ACHN (cell line): ENCODE data around the gene PKNOX1.
"Not testable (repeated sequence)": the region's sequence is repeated elsewhere in the genome, so short reads cannot be mapped to it uniquely, and the experiment has no call there.

Experiments
- DNase-seq: peaks from one replicate; pipeline ENCODE4 v3.0.0-alpha.2; 2015
- in situ Hi-C: cut with HindIII; loops from 2 replicates; pipeline ENCODE4 v1.10.0; 2017; ENCODE audit warnings: low sequenced_read_pairs, low pct_ligation_motif_present, low pct_unique_long_range_greater_than_20kb

Gene PKNOX1

GRCh38 chr21:42980312-42981213, 6.2 kb downstream of the PKNOX1 start:
- no peak for DNase-seq
- in situ Hi-C loops: no loop called here

DNA sequence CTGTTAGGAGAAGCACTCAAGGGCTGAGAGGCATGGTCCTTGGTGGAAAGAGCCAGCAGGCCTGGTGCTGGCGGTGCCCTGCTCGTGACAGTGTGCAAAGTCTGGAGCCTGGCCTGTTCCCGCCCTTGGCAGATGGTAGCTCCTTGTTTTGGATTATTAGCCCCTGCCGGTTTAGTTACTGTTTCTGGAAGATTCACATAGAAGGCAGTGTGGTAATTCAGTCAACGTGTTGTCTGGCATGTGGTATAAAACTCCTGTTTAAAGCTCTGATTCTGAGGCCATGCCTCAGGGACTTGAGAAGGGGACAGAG, 6.8 kb downstream of the PKNOX1 start:
- in situ Hi-C loops: no loop called here
- no peak for DNase-seq

DNA sequence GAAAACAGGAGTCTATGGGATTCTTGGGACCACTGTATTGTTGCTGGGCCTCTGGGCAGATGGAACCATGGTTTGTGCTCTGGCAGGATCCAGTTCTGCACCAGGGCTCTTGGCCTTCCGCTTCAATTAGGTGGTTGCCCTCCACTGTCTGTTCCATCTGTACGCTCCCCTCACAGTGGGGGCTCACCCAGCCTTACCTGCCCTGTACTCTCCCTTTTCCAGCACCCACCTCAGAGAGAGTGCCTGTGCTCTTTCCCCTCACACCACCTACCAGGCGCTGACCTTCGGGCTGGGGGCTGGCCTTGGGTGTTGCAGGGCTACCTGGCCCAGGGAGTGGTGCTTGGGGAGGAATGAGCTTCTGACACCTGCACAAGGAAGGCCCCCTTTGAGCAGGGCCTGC, 7.5 kb downstream of the PKNOX1 start:
- in situ Hi-C loops: no loop called here
- DNase-seq: no peak

- no peak for DNase-seq
Measured at GRCh38 chr21:42983103-42983502, 8.7 kb downstream of the PKNOX1 start.

DNA sequence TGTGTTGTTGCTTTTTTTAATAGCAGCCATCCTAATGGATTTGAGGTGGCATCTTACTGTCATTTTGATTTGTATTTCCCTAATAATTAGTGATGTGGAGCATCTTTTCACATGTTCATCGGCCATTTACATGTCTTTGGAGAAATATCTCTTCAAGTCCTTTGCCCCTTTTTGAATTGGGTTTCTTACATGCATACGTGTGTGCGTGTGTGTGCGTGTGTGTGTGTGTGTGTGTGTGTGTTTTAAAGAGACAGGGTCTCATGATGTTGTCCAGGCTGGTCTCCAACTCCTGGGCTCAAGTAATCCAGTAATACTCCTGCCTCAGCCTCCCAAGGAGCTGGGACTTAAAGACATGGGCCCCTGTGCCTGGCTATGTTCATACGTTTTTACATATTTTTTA, 9.5 kb downstream of the PKNOX1 start:
- no peak for DNase-seq
- in situ Hi-C loops: no loop called here

More at GRCh38 chr21:42983103-42983502, 8.7 kb downstream of the PKNOX1 start:
- in situ Hi-C loops: no loop called here

DNA sequence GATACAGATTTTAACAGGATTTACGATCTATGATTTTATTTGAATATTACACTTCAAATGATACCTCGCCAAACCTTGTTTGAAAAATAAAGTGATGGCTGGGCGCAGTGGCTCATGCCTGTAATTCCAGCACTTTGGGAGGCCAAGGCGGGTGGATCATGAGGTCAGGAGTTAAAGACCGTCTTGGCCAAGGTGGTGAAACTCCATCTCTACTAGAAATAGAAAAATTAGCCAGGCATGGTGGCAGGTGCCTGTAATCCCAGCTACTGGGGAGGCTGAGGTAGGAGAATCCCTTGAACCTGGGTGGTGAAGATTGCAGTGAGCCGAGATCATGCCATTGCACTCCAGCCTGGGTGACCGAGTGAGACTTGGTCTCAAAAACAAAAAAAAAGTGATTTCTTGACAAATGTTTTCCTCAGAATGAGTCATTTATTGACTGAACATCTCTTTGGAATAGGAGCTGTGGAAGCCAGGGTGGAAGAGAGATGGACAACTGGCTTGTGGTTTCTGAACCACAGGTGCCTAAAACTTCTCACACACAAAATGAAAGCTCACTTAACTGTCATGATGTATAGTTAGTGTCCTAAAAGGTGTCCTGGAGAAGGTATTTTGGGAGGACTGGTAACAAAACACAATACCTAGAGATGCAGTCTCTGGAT, 11.9 kb downstream of the PKNOX1 start:
- in situ Hi-C loops: no loop called here

GRCh38 chr21:42988236-42988965, 14.0 kb downstream of the PKNOX1 start:
- no peak for DNase-seq

More for the DNA sequence above, 11.9 kb downstream of the PKNOX1 start:
- no peak for DNase-seq

GRCh38 chr21:42989370-42989769, 15.0 kb downstream of the PKNOX1 start:
- DNase-seq, in situ Hi-C loops: not testable (repeated sequence)

More at GRCh38 chr21:42988236-42988965, 14.0 kb downstream of the PKNOX1 start:
- in situ Hi-C loops: no loop called here

GRCh38 chr21:42989816-42990650, 15.7 kb downstream of the PKNOX1 start:
- in situ Hi-C loops: no loop called here
- DNase-seq: no peak

- in situ Hi-C loops: no loop called here
- DNase-seq: peak; percentile 90
Measured at GRCh38 chr21:42991992-42992740, 17.8 kb downstream of the PKNOX1 start.

DNA sequence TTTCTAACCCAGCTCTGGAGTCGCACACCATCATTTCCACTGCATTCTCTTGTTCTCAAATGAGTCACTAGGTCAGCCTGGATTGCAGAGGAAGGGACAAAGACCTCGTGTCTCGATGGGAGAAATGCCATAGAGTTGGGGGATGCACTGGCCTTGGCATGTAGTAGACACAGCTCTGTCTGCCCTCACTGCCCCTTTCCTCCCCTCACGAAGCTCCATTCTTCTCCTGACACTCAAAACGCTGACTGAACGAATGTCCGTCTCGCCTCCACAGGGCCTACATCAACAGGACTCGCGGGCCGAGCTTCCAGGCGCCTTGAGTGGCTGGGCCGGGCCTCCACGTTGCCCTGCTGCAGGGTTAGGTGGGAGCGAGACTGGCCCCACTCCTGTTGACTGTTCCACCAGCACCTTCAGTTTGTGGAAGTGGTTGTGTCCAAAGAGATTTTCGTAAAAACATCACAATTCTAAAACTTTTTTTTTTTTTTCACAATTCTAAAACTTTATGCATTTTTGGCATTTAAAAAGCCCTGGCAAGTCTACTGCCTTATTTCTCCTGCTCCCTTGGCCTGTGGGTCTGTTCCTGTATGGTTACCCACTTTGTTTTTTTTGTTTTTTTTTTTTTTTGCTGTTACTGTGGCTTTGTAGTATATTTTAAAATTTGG, 18.8 kb downstream of the PKNOX1 start:
- in situ Hi-C loops: no loop called here
- DNase-seq: no peak

DNA sequence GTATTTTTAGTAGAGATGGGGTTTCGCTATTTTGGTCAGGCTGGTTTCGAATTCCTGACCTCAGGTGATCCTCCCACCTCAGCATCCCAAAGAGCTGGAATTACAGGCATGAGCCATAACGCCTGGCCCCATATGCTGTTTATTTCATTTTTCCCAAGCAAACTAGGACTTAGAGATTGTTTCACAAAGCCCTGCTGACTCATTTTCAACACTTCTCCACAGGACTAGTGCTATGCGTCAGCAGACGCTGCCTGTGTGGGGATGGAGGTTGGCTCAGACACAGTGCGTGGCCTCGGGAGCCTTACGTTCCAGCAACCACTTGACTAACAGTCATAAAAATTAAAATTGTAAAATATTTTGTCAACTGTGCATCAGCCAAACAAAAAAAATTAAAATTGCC, 22.7 kb downstream of the PKNOX1 start:
- in situ Hi-C loops: no loop called here
- peak; percentile 76 for DNase-seq

DNA sequence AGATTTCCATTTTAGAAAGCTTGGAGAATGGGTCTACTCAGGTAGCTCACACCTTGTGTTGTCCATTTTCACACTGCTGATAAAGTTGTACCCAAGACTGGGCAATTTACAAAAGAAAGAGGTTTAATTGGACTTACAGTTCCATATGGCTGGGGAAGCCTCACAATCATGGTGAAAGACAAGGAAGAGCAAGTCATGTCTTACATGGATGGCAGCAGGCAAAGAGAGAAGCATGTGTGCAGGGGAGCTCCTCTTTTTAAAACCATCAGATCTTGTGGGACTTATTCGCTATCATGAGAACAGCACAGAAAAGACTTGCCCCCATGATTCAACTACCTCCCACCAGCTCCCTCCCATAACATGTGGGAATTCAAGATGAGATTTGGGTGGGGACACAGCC, 23.6 kb downstream of the PKNOX1 start:
- in situ Hi-C loops, DNase-seq: not testable (repeated sequence)

- in situ Hi-C loops, DNase-seq: not testable (repeated sequence)
Measured at GRCh38 chr21:42999152-42999551, 24.8 kb downstream of the PKNOX1 start.

DNA sequence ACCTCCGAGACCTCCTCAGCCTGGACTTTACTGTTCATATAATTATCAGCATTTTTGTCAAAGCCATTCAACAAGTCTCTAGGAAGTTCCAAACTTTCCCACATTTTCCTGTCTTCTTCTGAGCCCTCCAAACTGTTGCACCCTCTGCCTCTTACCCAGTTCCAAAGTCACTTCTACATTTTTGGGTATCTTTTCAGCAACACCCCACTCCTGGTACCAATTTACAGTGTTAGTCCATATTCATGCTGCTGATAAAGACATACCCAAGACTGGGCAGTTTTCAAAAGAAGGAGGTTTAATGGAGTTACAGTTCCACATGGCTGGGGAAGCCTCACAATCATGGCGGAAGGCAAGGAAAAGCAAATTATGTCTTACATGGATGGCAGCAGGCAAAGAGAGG, 25.7 kb downstream of the PKNOX1 start:
- in situ Hi-C loops, DNase-seq: not testable (repeated sequence)

DNA sequence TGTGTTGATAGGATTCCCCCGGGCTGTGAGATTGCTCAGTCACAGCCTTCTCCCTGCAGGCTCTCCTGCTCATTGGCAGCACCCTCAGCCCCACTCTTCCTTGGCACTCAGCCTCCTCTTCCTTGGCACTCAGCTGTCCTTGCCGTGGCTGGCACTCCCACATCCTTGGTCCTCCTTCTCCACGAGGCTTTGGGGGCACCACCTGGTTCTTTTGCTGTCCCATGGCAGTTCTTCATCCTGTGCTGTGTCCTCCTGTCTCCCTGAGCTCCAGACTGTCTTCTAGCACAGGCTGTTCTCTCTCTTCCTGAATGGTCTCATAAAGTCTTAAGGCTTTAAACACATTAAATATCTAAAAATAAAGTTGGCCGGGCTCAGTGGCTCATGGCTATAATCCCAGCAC, 27.0 kb downstream of the PKNOX1 start:
- DNase-seq: no peak
- in situ Hi-C loops: no loop called here

DNA sequence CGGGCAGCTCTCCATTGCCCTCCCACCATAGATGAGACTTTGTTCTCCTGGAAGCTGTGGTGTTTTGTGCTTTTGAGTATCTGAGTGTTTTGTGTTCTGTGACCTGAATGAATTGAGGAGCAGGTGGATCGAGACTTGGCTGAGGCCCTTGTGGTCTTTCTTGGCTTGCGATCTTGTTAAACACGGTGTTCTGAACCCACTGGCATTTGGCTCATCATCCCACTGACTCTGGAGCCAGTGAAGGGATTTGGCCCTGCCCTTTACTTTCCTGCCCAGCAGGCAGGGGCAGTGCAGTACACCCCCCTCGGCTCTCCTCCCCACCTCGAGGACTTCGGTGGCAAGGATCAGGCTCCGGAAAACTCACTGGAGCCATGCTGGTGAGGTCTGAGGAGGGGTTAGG, 30.6 kb downstream of the PKNOX1 start:
- in situ Hi-C loops: no loop called here
- DNase-seq: no peak
